ENCODE data around the gene NACA2.

DNA sequence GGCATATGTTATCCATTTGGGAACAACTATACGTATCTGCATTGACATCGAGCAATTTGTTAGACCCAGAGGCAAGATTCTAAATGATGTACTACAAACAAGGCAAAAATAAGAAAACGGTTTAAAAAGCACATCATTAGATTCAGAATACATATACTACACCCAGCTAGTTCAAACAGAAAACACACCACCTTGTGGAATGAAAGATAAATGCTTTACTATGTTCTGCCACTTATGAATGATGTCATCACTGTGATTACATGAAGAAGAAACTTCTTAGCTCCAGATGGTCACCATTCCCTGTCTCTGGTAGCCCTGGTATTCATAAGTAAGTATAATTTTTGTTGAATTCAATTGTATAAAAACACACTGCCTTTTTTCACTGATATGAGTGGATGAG is 7.8 kb downstream of the NACA2 start:
- TF ChIP-seq POLR2AphosphoS5 (IDR thresholded peaks at IDR 0.05; ENCODE audit: low read depth, low read length) (no peak), CTCF (IDR thresholded peaks at IDR 0.05 in 2 of 3, conservative IDR thresholded peaks at IDR 0.05 in 1 of 3; ENCODE audit: borderline replicate concordance in 1 of 3, insufficient read depth in 1 of 3, low read depth in 2 of 3, low read length in 2 of 3) (peak; percentile 44 to 74 (median 74); a peak in 5 of 6 replicates)
